HCT116 (cell line): Measurements from ENCODE around the gene TMCC1. TPM values are rescaled to one million over a fixed set of nuclear protein-coding genes. Genes with fewer than 3 reads are reported as not detected.

Experiments used
- ATAC-seq: fragments of 200-7000 bp; cut with Tn5 transposase; 2 replicates; pipeline ENCODE4 v1.9.1; 2020; ENCODE audit warnings: mild to moderate bottlenecking, moderate library complexity
- BruUV-seq: library from RNA; stranded (reverse); fragments of 400-500 nt; replicated peaks from 2 replicates; lab custom pipeline; 2021; lab: Mats Ljungman, UMichigan
- CTCF ChIA-PET: fragments of 300-600 bp; sonication (Branson Sonifier 250); formaldehyde crosslinking; loops from one replicate; lab custom pipeline; 2021; ENCODE audit warnings: antibody characterized with exemption; lab: Charles Lee
- POLR2A ChIA-PET: fragments of 300-600, 350-600 bp; sonication (Branson Sonifier 250); formaldehyde crosslinking; loops from one replicate; lab custom pipeline; 2021; ENCODE audit warnings: antibody characterized with exemption; lab: Charles Lee
- RAD21 ChIA-PET, 2 experiments: fragments of 300-600 bp; sonication (Branson Sonifier 250); formaldehyde crosslinking; loops; one replicate each; lab custom pipeline; 2023; ENCODE audit warnings: low total read pairs in 2 of 2; ENCODE audit not compliant: uncharacterized antibody in 2 of 2, unreplicated experiment in 2 of 2, low non-redundant PET in 1 of 2; lab: Charles Lee
- DNase-seq: peaks from one replicate; pipeline ENCODE4 v3.0.0-alpha.2; 2010; ENCODE audit warnings: low read depth, low spot score
- H2AFZ ChIP-seq: fragments of 200-600 bp; shearing (Covaris generic), sonication (generic); 2 replicates; pipeline ENCODE4 v1.6.1; 2017; ENCODE audit warnings: low read depth, mixed run types, mixed read lengths, antibody characterized with exemption, low read length; ENCODE audit not compliant: poor library complexity, severe bottlenecking
- H3K27ac ChIP-seq: 2 replicates; pipeline ENCODE4 v1.5.1; 2012; ENCODE audit warnings: low read depth, low read length
- H3K27me3 ChIP-seq: fragments of 200-600 bp; sonication (generic); 2 replicates; pipeline ENCODE4 v1.6.1; 2016; ENCODE audit warnings: mixed run types, low read length, mixed read lengths; ENCODE audit not compliant: insufficient read depth
- H3K36me3 ChIP-seq, 2 experiments: fragments of 200-500 bp in 1 of 2; fragments of 200-600 bp in 1 of 2; sonication (Bioruptor generic) in 1 of 2; sonication (generic) in 1 of 2; 2 replicates each; pipeline versions ENCODE4 v1.5.1 to v1.6.1; 2014 to 2016; ENCODE audit warnings: low read length in 2 of 2, inconsistent platforms in 1 of 2, mixed read lengths in 1 of 2, mixed run types in 1 of 2; ENCODE audit not compliant: insufficient read depth in 2 of 2, control insufficient read depth in 1 of 2
- H3K4me1 ChIP-seq, 2 experiments: fragments of 200-600 bp in 1 of 2; sonication (generic) in 1 of 2; 2 replicates each; pipeline versions ENCODE4 v1.5.1 to v1.6.1; 2012 to 2017; ENCODE audit warnings: low read length in 2 of 2, inconsistent platforms in 1 of 2, mild to moderate bottlenecking in 1 of 2, mixed read lengths in 1 of 2, mixed run types in 1 of 2, moderate library complexity in 1 of 2; ENCODE audit not compliant: insufficient read depth in 2 of 2, control insufficient read depth in 1 of 2
- H3K4me2 ChIP-seq: fragments of 200-600 bp; sonication (generic); 2 replicates; pipeline ENCODE4 v1.6.1; 2017; ENCODE audit warnings: mixed run types, low read length, mixed read lengths
- H3K4me3 ChIP-seq, 2 experiments: fragments of 200-600 bp in 1 of 2; sonication (generic) in 1 of 2; replicated peaks in 1 of 2; 2 replicates each; pipeline ENCODE4 v1.5.1; 2011 to 2016; ENCODE audit warnings: low read length in 2 of 2, control low read depth in 1 of 2, low read depth in 1 of 2, mild to moderate bottlenecking in 1 of 2, mixed read lengths in 1 of 2, mixed run types in 1 of 2
- H3K79me2 ChIP-seq: fragments of 200-600 bp; sonication (generic); 2 replicates; pipeline ENCODE4 v1.6.1; 2017; ENCODE audit warnings: mild to moderate bottlenecking, mixed run types, low read length, moderate library complexity, mixed read lengths; ENCODE audit not compliant: insufficient read depth
- H3K9ac ChIP-seq: fragments of 200-600 bp; sonication (generic); 2 replicates; pipeline ENCODE4 v1.6.1; 2016; ENCODE audit warnings: low read length, mixed read lengths
- H3K9me2 ChIP-seq: fragments of 200-600 bp; sonication (generic), shearing (Covaris generic); 2 replicates; pipeline ENCODE4 v1.6.1; 2017; ENCODE audit warnings: mixed run types, mild to moderate bottlenecking, moderate library complexity; ENCODE audit not compliant: insufficient read depth
- H3K9me3 ChIP-seq, 2 experiments: fragments of 200-500 bp in 1 of 2; fragments of 200-600 bp in 1 of 2; sonication (Bioruptor generic) in 1 of 2; sonication (generic) in 1 of 2; 2 replicates each; pipeline ENCODE4 v1.6.1; 2014 to 2017; ENCODE audit warnings: low read length in 2 of 2, mixed read lengths in 2 of 2, inconsistent platforms in 1 of 2, low read depth in 1 of 2, mild to moderate bottlenecking in 1 of 2, mixed run types in 1 of 2, moderate library complexity in 1 of 2; ENCODE audit not compliant: control insufficient read depth in 1 of 2, insufficient read depth in 1 of 2
- H4K20me1 ChIP-seq: fragments of 200-600 bp; sonication (generic), shearing (Covaris generic); 2 replicates; pipeline ENCODE4 v1.6.1; 2017; ENCODE audit warnings: mixed run types, mild to moderate bottlenecking, moderate library complexity; ENCODE audit not compliant: insufficient read depth
- CEBPB ChIP-seq: IDR thresholded peaks from 2 replicates; pipeline ENCODE4 v1.6.1; 2012; ENCODE audit warnings: low read depth
- CTCF ChIP-seq, 3 experiments: fragments of 200-600 bp in 1 of 3; sonication (generic) in 1 of 3; IDR thresholded peaks in 2 of 3; conservative IDR thresholded peaks in 1 of 3; 2 replicates each; pipeline ENCODE4 v1.5.1; 2012 to 2017; ENCODE audit warnings: low read depth in 2 of 3, low read length in 2 of 3, antibody characterized with exemption in 1 of 3, borderline replicate concordance in 1 of 3, control low read depth in 1 of 3, mild to moderate bottlenecking in 1 of 3, mixed read lengths in 1 of 3, mixed run types in 1 of 3, moderate library complexity in 1 of 3; ENCODE audit not compliant: insufficient read depth in 1 of 3
- EGR1 ChIP-seq: IDR thresholded peaks from 2 replicates; pipeline ENCODE4 v1.6.1; 2012; ENCODE audit warnings: low read depth
- ELF1 ChIP-seq: IDR thresholded peaks from 2 replicates; pipeline ENCODE4 v1.6.1; 2012; ENCODE audit warnings: low read depth, borderline replicate concordance
- FOSL1 ChIP-seq: IDR thresholded peaks from 2 replicates; pipeline ENCODE4 v1.6.1; 2012; ENCODE audit warnings: low read depth
- MAX ChIP-seq: IDR thresholded peaks from 2 replicates; pipeline ENCODE4 v1.6.1; 2012
- RAD21 ChIP-seq: IDR thresholded peaks from 2 replicates; pipeline ENCODE4 v1.6.1; 2012; ENCODE audit warnings: low read depth, mild to moderate bottlenecking
- REST ChIP-seq: IDR thresholded peaks from 2 replicates; pipeline ENCODE4 v1.6.1; 2012; ENCODE audit warnings: low read depth
- SP1 ChIP-seq: IDR thresholded peaks from 2 replicates; pipeline ENCODE4 v1.6.1; 2012; ENCODE audit warnings: low read depth
- TCF7L2 ChIP-seq: IDR thresholded peaks from 2 replicates; pipeline ENCODE4 v1.7.0; 2011; ENCODE audit warnings: borderline replicate concordance, inconsistent platforms; ENCODE audit not compliant: insufficient read depth, insufficient read length; ENCODE audit errors: extremely low read depth
- ZNF274 ChIP-seq: fragments of 200-500 bp; sonication (Bioruptor generic); IDR thresholded peaks from 2 replicates; pipeline ENCODE4 v1.6.1; 2014; ENCODE audit warnings: mild to moderate bottlenecking, low read depth, low read length, inconsistent platforms
- intact Hi-C: fragments of 100-400 bp; cut with micrococcal nuclease; formaldehyde crosslinking; loops from 2 replicates; pipeline ENCODE4 v1.10.0; 2022
- total RNA-seq: library from RNA; stranded (reverse); gene quantifications from one replicate; pipeline ENCODE4 v1.2.1, GENCODE V29; 2021; ENCODE audit not compliant: unreplicated experiment
- TF ChIP-seq, protein P1 (sequence below): IDR thresholded peaks from 2 replicates; pipeline ENCODE4 v1.6.1; 2011; ENCODE audit warnings: mild to moderate bottlenecking, low read length, moderate library complexity; ENCODE audit not compliant: insufficient replicate concordance; ENCODE audit errors: extremely low read depth

The TMCC1 gene
- total RNA-seq, 1 experiment from 2014 or later: 32.5 TPM

GRCh38 chr3:129745253-129745652, 148.3 kb downstream of the TMCC1 start:
- ChIA-PET RAD21 (no interaction called here), POLR2A (no interaction called here), CTCF (no interaction called here)
- DNase-seq (no peak), ATAC-seq (no peak)
- Histone ChIP-seq H2AFZ (no peak overlapping the region), H3K9ac (no peak overlapping the region), H3K4me1 (no peaks in the 10 kb centered on the region), H3K79me2 (peaks cover 12% of the 10 kb centered on the region; the same call in 1 of the 2 replicates), H3K27me3 (no peaks in the 10 kb centered on the region), H3K4me3 (no peak overlapping the region), H3K4me2 (no peak overlapping the region), H3K36me3 (no peaks in the 10 kb centered on the region), H3K27ac (no peak overlapping the region), H4K20me1 (no peaks in the 10 kb centered on the region), H3K9me2 (no peaks in the 10 kb centered on the region), H3K9me3 (no peaks in the 10 kb centered on the region)
- no peak for TF ChIP-seq TCF7L2
- no peak for TF ChIP-seq EGR1
- TF ChIP-seq CEBPB: no peak
- TF ChIP-seq RAD21: no peak
- no TSS peak for BruUV-seq
- intact Hi-C loops: no loop called here

DNA sequence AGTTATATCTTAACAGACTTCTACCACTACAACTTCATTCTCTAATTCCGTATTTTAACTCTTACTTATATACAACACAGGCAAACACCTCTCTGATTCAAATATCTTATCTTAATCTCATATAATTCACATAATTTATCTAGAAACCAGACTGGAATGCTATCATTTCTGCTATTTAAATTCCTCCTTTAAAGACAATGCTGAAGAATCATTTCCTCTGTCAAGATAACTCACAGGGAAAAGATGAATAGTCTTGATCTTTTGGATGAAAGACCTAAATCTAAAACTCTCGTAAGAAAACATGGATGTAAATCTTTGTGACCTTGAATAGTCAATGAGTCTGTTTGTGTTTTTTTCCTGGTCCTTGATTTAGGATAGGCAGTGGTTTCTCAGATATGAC, 151.7 kb downstream of the TMCC1 start:
- intact Hi-C loops: no loop called here
- no peak for DNase-seq
- Histone ChIP-seq H4K20me1 (no peaks in the 10 kb centered on the region), H3K4me3 (no peak overlapping the region), H3K9me3 (no peaks in the 10 kb centered on the region), H2AFZ (no peak overlapping the region), H3K27me3 (no peaks in the 10 kb centered on the region), H3K4me1 (peaks cover 0 to 3% of the 10 kb centered on the region in 2 experiments; a peak in 1 of 4 replicates), H3K36me3 (no peaks in the 10 kb centered on the region), H3K9me2 (no peaks in the 10 kb centered on the region), H3K9ac (no peak overlapping the region), H3K27ac (no peak overlapping the region), H3K79me2 (peaks cover 3% of the 10 kb centered on the region; the same call in 1 of the 2 replicates), H3K4me2 (no peak overlapping the region)
- no peak for ATAC-seq
- ChIA-PET POLR2A (no interaction called here), CTCF (no interaction called here), RAD21 (no interaction called here)
- BruUV-seq: no TSS peak
- TF ChIP-seq ZNF274 (no peak), SP1 (no peak), RAD21 (no peak), FOSL1 (no peak), CEBPB (no peak), CTCF (IDR thresholded peaks at IDR 0.05 in 2 of 3, conservative IDR thresholded peaks at IDR 0.05 in 1 of 3; ENCODE audit: borderline replicate concordance in 1 of 3, insufficient read depth in 1 of 3, low read depth in 2 of 3, low read length in 2 of 3) (no peak), REST (no peak), TCF7L2 (no peak), MAX (no peak), ELF1 (no peak)
- TF ChIP-seq, protein P1, sequence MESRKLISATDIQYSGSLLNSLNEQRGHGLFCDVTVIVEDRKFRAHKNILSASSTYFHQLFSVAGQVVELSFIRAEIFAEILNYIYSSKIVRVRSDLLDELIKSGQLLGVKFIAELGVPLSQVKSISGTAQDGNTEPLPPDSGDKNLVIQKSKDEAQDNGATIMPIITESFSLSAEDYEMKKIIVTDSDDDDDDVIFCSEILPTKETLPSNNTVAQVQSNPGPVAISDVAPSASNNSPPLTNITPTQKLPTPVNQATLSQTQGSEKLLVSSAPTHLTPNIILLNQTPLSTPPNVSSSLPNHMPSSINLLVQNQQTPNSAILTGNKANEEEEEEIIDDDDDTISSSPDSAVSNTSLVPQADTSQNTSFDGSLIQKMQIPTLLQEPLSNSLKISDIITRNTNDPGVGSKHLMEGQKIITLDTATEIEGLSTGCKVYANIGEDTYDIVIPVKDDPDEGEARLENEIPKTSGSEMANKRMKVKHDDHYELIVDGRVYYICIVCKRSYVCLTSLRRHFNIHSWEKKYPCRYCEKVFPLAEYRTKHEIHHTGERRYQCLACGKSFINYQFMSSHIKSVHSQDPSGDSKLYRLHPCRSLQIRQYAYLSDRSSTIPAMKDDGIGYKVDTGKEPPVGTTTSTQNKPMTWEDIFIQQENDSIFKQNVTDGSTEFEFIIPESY: no peak
